Temporal lobe (tissue), 1 donor: ENCODE results near the gene AGXT. TPM values are rescaled to one million over a fixed set of nuclear protein-coding genes. Genes with fewer than 3 reads are reported as not detected.

Source experiments
- total RNA-seq: library from RNA; depleted of rRNA; stranded (reverse); fragments of >200 nt; gene quantifications from one replicate; pipeline ENCODE4 v1.2.3, GENCODE V29; 2014

The AGXT gene
- total RNA-seq, 1 donor from 2014 or later: not detected

Other genes starting within 250 kb of the AGXT start
- 0.98 TPM for gene GPR35, start 243.3 kb upstream of the AGXT start, total RNA-seq
- not detected for gene AQP12B, start 185.9 kb upstream of the AGXT start, total RNA-seq
- not detected for gene AQP12A, start 177.0 kb upstream of the AGXT start, total RNA-seq
- gene KIF1A, start 48.6 kb upstream of the AGXT start, total RNA-seq: 181 TPM
- not detected for gene MAB21L4, start 27.3 kb downstream of the AGXT start, total RNA-seq
- gene CROCC2, start 37.5 kb downstream of the AGXT start, total RNA-seq: not detected
- 3.2 TPM for gene SNED1, start 129.8 kb downstream of the AGXT start, total RNA-seq
- 25.3 TPM for gene MTERF4, start 233.5 kb downstream of the AGXT start, total RNA-seq